ENCODE data around the gene NBPF4. TPM values are rescaled to one million over a fixed set of nuclear protein-coding genes. Genes with fewer than 3 reads are reported as not detected.
"Not testable (repeated sequence)": the region's sequence is repeated elsewhere in the genome, so short reads cannot be mapped to it uniquely, and the experiment has no call there.

NBPF4 gene, protein sequence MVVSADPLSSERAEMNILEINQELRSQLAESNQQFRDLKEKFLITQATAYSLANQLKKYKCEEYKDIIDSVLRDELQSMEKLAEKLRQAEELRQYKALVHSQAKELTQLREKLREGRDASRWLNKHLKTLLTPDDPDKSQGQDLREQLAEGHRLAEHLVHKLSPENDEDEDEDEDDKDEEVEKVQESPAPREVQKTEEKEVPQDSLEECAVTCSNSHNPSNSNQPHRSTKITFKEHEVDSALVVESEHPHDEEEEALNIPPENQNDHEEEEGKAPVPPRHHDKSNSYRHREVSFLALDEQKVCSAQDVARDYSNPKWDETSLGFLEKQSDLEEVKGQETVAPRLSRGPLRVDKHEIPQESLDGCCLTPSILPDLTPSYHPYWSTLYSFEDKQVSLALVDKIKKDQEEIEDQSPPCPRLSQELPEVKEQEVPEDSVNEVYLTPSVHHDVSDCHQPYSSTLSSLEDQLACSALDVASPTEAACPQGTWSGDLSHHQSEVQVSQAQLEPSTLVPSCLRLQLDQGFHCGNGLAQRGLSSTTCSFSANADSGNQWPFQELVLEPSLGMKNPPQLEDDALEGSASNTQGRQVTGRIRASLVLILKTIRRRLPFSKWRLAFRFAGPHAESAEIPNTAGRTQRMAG
- 0.16 TPM in 1 of 2 replicates, not detected in the other for total RNA-seq

DNA sequence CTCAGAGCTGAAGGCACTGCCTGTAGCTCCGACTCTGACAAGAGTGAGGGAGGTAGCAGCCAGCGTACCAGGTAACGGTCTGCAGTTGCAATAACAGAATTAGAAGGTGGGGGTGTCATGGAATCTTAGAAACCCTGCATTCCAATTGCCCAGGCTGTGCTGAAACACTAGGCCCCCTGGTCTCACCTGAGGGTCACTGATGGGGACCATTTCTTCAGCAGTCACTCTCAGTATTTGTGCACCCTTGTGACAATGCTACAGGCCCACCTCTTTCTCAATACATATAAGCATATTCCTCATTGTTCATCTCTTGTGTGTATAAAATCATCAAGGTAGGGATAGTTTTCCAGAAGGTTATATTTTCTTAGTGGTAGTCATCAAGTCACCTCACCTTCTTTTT lies at the start of gene NBPF4:
Gene NBPF4 (minus strand): TSS at position 101 of the 400 bp plus-strand sequence. CDS start 315 bp downstream, outside the sequence.
- H3K36me3 Mint-ChIP-seq (ENCODE audit: low read depth); H3K27ac Mint-ChIP-seq; H3K27me3 Mint-ChIP-seq (ENCODE audit: insufficient read depth); intact Hi-C loops (cut with micrococcal nuclease); H3K4me3 Mint-ChIP-seq; H3K9me3 Mint-ChIP-seq; H3K4me1 Mint-ChIP-seq (ENCODE audit: low read depth); DNase-seq (ENCODE audit: low spot score): not testable (repeated sequence)

DNA sequence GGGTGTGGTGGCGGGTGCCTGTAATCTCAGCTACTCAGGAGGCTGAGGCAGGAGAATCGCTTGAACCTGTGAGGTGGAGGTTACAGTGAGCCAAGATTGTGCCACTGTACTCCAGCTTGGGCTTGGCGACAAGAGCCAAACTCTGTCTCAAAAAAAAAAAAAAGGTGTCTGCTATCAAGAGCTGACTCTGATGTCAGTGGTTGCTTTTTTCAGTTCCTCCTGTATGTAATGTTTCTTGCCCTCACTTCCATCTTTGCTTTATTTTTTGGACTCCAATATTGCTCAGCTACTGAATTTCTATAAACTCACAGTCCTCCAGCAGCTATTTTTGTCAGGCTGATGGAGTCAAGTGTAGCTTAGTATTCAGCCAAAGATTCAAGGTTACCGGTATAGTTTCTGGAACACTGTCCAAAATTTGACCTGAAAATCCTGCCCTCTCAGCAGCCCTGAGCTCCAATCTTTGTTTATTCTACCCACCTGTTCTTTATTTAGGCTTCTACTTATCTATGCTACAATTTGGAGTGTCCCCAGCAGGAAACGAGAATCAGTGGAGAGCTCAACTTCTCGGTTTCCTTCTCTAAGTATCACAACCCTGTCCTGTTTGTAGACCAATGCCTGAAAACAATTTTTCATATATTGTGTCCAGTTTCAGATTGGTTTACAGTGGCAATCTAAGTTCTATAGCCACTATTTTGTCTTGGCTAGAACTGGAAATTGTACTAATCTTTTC lies 38.8 kb upstream of the NBPF4 start:
- intact Hi-C loops (cut with micrococcal nuclease); H3K27me3 Mint-ChIP-seq (ENCODE audit: insufficient read depth); H3K9me3 Mint-ChIP-seq; H3K4me3 Mint-ChIP-seq; H3K4me1 Mint-ChIP-seq (ENCODE audit: low read depth); H3K27ac Mint-ChIP-seq; DNase-seq (ENCODE audit: low spot score); H3K36me3 Mint-ChIP-seq (ENCODE audit: low read depth): not testable (repeated sequence)

DNA sequence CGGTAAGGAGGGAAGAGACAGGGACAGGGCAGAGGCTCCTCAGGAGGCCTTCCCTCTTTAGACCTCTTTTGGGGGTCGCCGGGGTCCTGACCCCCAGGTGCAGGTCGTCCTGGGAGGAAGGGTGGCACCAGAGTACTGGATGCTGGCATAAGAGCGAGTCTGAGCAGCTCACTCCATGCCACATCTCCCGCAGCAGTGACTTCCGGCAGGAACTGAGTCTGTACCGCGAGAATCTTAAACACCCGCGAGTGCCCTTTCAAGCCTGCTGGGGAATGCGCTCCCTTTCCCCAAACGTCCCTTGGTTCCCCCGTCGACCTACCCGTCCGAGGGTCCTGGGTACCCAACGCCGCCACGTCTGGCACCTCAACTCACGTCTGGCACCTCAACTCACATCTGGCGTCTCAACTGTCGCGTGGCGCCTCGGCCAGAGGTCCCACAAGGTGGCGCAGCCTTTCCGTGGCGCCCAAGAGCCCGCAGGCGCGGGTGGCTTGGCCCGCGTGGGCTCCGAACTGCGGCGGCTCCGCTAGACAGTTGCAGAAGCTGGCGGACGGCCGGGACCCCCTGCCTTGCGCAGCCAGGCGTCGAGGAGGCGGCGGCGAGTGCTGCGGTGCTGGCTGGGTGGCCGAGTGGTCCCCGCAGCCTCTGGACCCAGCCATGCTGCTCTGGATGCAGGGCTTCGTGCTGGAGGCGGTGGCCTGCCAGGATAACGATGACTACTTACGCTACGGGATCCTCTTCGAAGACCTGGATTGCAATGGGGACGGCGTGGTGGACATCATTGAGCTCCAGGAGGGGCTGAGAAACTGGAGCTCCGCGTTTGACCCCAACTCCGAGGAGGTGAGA lies 28.8 kb upstream of the NBPF4 start:
- H3K4me3 Mint-ChIP-seq; H3K9me3 Mint-ChIP-seq; H3K4me1 Mint-ChIP-seq (ENCODE audit: low read depth); H3K27me3 Mint-ChIP-seq (ENCODE audit: insufficient read depth); H3K36me3 Mint-ChIP-seq (ENCODE audit: low read depth); H3K27ac Mint-ChIP-seq; intact Hi-C loops (cut with micrococcal nuclease); DNase-seq (ENCODE audit: low spot score): not testable (repeated sequence)

DNA sequence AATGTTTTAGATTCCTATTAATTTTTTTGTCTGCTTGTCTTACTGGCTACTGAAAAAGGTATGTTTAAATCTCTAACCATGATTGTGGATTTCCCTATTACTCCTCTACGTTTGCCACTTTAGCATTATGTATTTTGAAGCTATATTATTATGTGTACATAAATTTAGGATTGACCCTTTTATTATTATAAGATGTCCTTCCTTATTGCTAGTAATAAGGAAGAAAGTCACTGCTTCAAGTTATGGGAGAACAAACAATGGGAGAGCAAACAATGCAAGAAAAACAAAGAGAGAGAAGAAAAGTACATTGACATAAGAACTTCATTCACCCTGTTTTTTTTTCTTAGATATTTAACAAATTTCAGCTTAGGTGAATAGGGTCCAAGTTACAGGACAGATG lies 23.2 kb upstream of the NBPF4 start:
- H3K36me3 Mint-ChIP-seq (ENCODE audit: low read depth); intact Hi-C loops (cut with micrococcal nuclease); H3K27ac Mint-ChIP-seq; H3K4me3 Mint-ChIP-seq; H3K4me1 Mint-ChIP-seq (ENCODE audit: low read depth); DNase-seq (ENCODE audit: low spot score); H3K9me3 Mint-ChIP-seq; H3K27me3 Mint-ChIP-seq (ENCODE audit: insufficient read depth): not testable (repeated sequence)

DNA sequence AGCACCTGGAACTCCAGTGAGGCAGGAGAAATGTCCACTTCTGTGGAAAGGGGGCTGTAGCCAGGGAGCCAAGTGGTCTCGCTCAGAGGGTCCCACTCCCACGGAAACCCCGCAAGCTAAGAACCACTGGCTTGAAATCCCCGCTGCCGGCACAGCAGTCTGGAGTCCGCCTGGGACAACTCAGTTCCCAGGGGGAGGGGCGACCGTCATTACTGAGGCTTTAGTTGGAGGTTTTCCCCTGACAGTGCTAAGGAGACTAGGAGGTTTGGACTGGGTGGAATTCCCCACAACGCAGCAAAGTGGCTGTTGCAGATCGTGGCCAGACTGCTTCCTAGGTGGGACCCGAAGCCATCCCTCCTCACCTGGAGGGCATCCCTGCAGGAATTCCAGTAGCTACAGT lies 18.1 kb upstream of the NBPF4 start:
- H3K27me3 Mint-ChIP-seq (ENCODE audit: insufficient read depth); H3K27ac Mint-ChIP-seq; H3K36me3 Mint-ChIP-seq (ENCODE audit: low read depth); H3K9me3 Mint-ChIP-seq; intact Hi-C loops (cut with micrococcal nuclease); H3K4me1 Mint-ChIP-seq (ENCODE audit: low read depth); DNase-seq (ENCODE audit: low spot score); H3K4me3 Mint-ChIP-seq: not testable (repeated sequence)

DNA sequence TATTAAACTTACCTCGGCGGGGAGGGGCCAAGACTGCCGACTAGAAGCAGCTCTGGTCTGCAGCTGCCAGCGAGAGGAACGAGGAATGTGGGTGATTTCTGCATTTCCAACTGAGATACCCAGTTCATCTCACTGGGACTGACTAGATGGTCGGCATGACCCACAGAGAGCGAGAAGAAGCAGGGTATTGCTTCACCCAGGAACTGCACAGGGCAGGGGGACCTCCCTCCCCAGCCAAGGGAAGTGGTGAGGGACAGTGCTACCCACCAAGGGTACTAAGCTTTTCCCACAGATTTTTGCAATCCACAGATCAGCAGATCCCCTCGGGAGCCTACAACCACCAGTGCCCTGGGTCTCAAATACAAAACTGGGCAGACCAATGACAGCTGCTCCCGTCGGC lies 17.6 kb upstream of the NBPF4 start:
- DNase-seq (ENCODE audit: low spot score); H3K36me3 Mint-ChIP-seq (ENCODE audit: low read depth); intact Hi-C loops (cut with micrococcal nuclease); H3K27me3 Mint-ChIP-seq (ENCODE audit: insufficient read depth); H3K4me1 Mint-ChIP-seq (ENCODE audit: low read depth); H3K4me3 Mint-ChIP-seq; H3K9me3 Mint-ChIP-seq; H3K27ac Mint-ChIP-seq: not testable (repeated sequence)

DNA sequence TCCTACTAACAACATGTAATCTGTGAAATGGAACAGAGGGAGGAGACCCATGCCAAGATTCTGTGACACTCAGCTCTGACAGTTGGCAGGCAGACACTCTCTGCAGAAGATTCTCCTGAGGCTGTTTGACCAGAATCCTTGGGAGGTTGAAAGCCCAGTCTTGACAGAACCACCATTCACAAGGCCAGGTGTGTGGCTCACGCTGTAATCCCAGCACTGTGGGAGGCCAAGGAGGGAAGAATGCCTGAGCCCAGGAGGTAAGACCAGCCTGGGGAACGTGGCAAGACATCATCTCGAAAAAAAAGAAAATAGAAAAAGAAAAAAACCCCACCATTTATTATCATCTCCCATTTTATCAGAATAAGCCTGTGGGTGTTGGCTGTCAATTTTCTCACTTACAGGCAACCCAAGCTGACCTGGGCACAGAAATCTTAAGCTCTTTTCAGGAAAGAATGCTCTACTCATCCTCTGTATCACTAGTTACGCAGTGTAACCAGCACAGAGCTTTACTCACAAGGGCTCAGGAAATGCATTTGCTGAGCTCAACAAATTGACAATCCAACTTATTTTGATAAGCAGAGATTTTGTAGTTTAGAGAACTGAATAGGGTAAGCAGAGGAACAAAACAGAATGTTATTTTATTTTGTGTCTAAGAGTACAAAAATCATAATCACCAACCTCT lies 16.8 kb upstream of the NBPF4 start:
- H3K36me3 Mint-ChIP-seq (ENCODE audit: low read depth); DNase-seq (ENCODE audit: low spot score); H3K4me1 Mint-ChIP-seq (ENCODE audit: low read depth); H3K27ac Mint-ChIP-seq; intact Hi-C loops (cut with micrococcal nuclease); H3K9me3 Mint-ChIP-seq; H3K27me3 Mint-ChIP-seq (ENCODE audit: insufficient read depth); H3K4me3 Mint-ChIP-seq: not testable (repeated sequence)

DNA sequence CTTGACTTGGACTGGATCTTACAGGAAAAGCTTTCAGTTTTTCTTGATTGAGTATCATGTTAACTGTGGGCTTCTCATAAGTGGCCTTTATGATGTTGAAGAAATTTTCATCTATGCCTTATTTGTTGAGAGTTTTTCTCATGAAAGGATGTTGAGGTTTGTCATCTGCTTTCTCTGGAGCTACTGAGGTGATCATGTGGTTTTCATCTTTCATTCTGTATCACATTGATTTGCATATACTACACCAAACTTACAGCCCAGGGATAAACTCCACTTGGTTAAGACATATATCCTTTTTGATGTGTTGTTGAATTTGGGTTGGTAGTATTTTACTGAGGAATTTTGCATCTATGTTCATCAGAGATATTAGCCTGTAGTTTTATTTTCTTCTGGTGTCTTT lies 11.6 kb upstream of the NBPF4 start:
- H3K4me3 Mint-ChIP-seq; intact Hi-C loops (cut with micrococcal nuclease); H3K9me3 Mint-ChIP-seq; H3K36me3 Mint-ChIP-seq (ENCODE audit: low read depth); H3K27me3 Mint-ChIP-seq (ENCODE audit: insufficient read depth); DNase-seq (ENCODE audit: low spot score); H3K4me1 Mint-ChIP-seq (ENCODE audit: low read depth); H3K27ac Mint-ChIP-seq: not testable (repeated sequence)

DNA sequence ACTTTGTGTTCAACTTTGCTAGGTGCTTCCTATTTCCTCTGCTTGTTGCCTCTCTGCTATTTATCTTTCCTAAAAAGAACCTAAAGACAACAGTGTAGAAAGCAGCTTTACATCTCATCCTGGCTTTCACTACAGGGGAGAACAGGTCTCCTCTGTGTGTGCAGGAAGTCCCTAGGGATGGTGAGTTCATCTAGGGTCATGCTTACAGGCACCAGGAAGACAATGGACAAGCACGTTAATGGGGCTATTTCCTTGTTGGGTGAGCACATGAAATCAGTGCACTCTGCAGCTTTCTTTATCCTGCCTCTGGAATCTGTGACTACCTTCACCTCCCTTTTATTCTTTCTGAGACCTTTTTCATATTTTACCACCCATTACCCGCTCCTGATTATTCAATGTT lies 4.5 kb downstream of the NBPF4 start:
- H3K4me3 Mint-ChIP-seq; DNase-seq (ENCODE audit: low spot score): not testable (repeated sequence)

DNA sequence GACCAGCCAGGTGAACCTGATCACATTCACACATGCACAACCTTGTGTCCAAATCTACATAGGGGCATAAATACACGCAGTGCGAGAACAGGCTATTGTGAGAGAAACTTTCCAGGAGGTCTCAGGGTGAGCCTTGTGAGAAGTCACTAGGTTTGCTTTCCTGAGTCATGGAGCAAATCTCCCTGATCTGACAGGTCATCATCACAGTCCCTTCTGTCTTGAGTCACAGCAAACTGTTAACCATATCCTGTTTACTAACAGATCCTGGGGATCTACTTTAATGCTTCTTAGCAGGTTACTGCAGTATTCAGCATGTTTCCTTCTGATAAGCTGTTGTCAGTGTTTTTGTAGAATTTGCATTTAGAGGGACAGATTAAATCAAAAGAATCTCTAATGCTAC lies 8.6 kb downstream of the NBPF4 start:
- intact Hi-C loops (cut with micrococcal nuclease); H3K4me3 Mint-ChIP-seq; DNase-seq (ENCODE audit: low spot score); H3K9me3 Mint-ChIP-seq; H3K36me3 Mint-ChIP-seq (ENCODE audit: low read depth); H3K27ac Mint-ChIP-seq; H3K27me3 Mint-ChIP-seq (ENCODE audit: insufficient read depth); H3K4me1 Mint-ChIP-seq (ENCODE audit: low read depth): not testable (repeated sequence)

More for the DNA sequence above, 4.5 kb downstream of the NBPF4 start:
- H3K27ac Mint-ChIP-seq; H3K9me3 Mint-ChIP-seq; intact Hi-C loops (cut with micrococcal nuclease); H3K27me3 Mint-ChIP-seq (ENCODE audit: insufficient read depth); H3K4me1 Mint-ChIP-seq (ENCODE audit: low read depth); H3K36me3 Mint-ChIP-seq (ENCODE audit: low read depth): not testable (repeated sequence)

DNA sequence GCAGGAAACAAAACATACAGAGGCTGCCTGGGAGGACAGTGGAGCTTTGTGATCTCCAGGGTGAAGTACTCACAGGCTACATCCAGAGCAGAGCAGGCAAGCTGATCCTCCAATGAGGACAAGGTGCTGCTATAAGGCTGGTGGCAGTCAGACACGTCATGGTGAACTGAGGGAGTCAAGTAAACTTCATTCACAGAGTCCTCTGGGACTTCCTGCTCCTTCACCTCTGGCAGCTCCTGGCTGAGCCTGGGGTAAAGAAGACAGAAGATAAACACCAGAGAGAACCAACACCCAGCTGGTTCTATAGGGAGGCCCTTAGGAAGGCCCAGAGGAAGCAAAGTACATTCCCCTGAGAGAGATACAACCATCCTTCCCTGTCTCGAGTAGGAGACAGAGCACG lies 11.7 kb downstream of the NBPF4 start:
- H3K4me3 Mint-ChIP-seq; DNase-seq (ENCODE audit: low spot score); intact Hi-C loops (cut with micrococcal nuclease): not testable (repeated sequence)

DNA sequence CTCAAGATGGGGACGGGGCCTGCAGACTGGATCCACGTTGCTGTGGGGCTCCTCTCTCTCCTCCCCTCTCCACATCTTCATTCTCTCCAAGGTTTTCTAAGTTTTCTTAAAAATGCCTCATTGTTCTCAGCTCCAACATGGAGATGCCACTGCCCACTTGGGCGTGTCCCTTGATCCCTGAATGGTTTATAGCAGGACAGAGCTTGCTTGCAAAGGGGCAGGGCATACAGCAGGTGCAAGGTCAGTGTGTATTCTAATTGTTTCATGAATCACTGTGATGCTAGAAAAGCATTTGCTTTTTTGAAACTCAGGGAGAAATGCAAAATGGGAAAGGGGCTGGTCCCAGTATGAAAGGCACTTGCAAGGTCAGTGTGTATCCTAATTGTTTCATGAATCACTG lies 13.9 kb downstream of the NBPF4 start:
- H3K27me3 Mint-ChIP-seq (ENCODE audit: insufficient read depth); H3K27ac Mint-ChIP-seq; H3K36me3 Mint-ChIP-seq (ENCODE audit: low read depth); intact Hi-C loops (cut with micrococcal nuclease); H3K4me3 Mint-ChIP-seq; DNase-seq (ENCODE audit: low spot score); H3K4me1 Mint-ChIP-seq (ENCODE audit: low read depth); H3K9me3 Mint-ChIP-seq: not testable (repeated sequence)

More for the DNA sequence above, 11.7 kb downstream of the NBPF4 start:
- not testable (repeated sequence) for H3K27ac Mint-ChIP-seq; H3K36me3 Mint-ChIP-seq (ENCODE audit: low read depth); H3K27me3 Mint-ChIP-seq (ENCODE audit: insufficient read depth); H3K4me1 Mint-ChIP-seq (ENCODE audit: low read depth); H3K9me3 Mint-ChIP-seq
